ENCODE measurements around the gene EEPD1.

EEPD1 gene

DNA sequence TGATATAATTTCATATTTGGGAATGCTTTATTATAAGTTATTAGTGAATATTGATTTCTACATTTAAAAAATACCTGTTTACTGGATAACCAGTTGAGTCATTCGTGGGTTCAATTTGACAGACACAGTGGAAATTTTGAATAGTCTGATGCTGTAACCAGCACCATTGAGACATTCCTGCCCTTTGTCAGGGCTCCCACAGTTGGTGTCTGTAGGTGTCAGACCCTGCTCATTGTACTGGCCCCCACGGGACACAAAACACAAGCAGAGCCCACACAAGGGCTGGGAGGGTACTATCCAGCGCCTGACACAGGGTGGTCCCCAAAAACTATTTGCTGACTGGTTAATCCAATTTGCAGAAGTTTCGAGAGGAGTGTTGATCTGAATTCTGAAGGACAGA, 35.9 kb downstream of the EEPD1 start:
- no peak for DNase-seq (ENCODE audit: extremely low read depth in 1 of 2, low read depth in 1 of 2)

DNA sequence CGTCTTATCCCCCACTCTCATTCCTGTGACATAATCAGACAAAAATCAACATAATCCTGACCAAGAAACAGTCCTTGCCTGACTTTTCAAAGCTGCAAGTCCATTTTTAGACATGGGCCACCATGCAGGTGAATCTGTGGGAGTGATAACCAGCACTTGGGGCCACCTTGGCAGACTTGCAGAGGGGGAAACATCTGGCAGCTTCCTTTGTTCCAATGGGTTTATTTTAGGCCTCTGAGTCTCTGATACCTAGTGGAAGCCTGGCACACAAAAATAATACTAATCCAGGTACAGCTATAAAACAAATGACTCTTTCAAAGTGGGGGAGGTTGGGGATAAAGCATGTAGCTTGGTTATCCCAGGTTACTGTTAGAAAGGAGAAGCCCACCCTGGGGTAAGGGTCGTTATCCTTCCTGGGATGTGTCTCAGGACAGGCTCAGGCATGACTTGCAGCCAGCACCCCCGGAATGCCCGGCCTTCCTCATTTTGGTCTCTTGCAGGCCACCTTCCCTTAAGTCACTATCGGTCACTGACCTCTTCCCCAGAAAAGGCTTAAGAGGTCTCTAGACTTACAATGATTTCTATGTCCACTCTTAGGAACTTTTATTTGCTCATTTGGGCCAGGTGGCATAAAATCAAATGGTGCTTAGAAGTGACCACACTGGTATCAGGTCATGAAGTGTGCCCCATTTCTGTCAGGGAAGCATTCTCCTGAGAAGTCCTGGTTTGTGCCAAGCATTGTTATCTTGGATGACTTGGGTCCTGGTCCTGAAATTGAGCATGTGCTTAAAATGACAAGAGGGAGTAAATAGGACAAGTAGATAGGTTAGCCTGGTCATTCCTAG, 37.6 kb downstream of the EEPD1 start:
- DNase-seq (ENCODE audit: extremely low read depth in 1 of 2, low read depth in 1 of 2) = no peak

DNA sequence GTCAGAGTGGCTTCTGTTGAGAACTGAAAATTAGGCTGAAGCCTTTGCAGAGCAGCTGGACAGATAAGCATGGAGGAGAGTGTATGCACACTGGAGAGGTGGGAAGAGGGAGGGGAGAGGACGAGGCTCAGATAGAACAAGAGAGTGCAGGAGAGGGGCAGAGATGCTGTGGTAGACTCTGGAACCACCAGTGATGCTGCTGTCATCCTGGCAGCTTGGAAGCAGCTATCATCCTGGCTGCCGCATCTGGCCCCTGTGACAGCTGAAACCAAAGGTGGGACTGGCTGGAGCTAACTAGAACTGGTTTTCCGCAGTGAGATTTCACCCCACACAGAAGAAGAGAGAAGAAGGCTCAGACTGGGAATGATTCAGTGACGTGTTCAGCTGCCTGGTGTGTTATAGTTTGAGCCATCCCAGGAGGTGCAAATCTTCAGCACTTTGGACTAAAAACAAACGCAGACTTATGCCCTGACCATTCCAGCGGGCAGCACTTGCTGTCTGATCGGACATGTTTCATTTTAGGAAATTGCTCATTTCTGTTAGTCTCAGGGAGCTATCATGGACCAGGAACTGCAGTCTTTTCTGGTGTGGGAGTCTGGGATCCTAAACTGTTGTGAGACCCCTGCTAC, 38.4 kb downstream of the EEPD1 start:
- DNase-seq (ENCODE audit: extremely low read depth in 1 of 2, low read depth in 1 of 2) = no peak

DNA sequence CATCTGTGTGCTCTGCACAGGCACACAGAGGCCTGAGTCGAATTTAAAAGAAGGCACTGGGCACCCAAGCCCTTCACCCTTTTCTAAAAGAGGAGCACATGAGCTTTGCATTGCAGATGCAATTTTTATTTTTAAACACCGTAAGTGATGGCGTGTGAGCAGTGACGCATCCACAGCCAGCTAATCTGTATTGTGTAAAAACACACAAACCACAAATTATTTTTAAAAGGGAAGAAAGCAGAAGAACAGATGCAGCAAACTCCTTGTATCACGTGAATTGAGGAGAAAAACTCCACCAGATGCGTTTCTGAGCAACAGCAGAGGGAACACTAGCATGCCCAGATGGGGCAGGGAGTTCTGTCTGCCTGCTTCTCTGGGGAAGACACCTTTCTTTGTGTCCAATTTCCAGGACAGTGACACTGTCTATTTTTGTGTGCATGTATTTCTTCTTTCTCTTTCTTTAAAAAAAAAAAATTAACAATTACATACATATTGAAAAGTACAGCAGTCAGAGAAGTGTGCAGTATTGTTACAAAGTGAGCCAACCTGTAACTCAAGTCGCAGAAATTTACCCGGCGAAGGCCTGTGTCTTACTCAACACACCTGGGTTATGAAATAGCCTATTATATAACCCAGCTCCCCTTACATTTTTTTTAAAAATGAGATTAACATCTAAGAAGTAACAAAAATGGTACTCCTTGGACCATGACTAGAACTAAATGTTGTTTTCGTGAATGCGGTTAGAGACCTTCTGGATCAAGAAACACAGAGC, 39.2 kb downstream of the EEPD1 start:
- no peak for DNase-seq (ENCODE audit: extremely low read depth in 1 of 2, low read depth in 1 of 2)

DNA sequence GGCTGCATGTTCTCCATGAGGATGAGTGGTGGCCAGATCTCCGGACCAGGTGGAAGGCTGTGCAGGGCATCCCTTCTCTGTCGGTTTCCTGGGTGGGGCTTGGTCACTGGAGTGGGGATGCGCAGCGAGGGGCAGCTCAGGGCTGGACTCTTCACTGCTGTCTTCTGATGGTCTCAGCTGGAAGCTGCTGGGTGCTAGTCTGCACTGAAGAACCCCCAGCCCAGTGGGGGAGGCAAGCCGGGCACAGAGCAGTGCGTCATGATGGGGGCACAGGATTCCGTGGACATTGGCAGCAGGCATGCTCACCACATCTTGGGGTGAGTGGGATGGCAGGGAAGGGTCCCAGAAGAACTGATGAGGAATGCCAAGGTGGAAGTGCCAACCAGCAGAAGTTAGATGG, 39.8 kb downstream of the EEPD1 start:
- no peak for DNase-seq (ENCODE audit: extremely low read depth in 1 of 2, low read depth in 1 of 2)

DNA sequence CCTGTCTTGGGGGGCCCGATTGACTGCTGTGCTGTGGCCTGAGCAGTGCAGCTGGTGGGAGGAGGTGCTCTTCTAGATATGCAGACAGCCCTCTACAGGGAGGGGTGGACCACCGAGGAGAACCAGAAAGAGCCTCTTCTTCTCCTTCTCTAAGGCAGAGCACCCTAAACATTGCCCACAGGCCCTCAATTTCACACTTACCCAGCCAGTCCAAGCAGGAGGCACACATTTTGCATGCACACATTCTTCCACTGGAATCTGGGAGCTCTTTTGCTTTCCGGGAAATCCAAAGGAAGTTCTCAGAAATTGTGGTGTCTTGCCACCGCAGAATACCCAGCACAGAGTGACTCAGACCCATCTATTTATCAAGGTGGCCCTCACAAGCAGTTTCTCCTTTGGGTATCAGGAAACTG, 45.8 kb downstream of the EEPD1 start:
- no peak for DNase-seq (ENCODE audit: extremely low read depth in 1 of 2, low read depth in 1 of 2)

DNA sequence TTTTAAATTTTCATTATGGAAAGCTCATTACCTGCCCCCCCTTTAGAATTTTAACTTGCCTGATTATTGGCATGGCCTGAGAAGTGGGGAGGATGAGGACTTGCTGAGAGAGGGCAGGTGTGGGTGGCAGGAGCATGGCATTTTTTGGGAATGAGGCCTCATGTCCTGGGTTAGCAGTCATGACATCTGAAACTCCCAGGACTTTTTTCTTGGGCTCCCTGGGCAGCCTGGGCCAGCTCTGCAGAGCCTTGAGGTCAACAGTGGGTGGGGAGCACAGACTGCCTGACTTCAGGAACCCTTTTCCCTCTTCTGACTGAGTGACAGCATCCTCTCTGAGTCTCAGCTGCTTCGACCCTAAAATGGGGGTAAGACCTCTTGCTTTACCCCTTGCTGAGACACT, 46.3 kb downstream of the EEPD1 start:
- no peak for DNase-seq (ENCODE audit: extremely low read depth in 1 of 2, low read depth in 1 of 2)

DNA sequence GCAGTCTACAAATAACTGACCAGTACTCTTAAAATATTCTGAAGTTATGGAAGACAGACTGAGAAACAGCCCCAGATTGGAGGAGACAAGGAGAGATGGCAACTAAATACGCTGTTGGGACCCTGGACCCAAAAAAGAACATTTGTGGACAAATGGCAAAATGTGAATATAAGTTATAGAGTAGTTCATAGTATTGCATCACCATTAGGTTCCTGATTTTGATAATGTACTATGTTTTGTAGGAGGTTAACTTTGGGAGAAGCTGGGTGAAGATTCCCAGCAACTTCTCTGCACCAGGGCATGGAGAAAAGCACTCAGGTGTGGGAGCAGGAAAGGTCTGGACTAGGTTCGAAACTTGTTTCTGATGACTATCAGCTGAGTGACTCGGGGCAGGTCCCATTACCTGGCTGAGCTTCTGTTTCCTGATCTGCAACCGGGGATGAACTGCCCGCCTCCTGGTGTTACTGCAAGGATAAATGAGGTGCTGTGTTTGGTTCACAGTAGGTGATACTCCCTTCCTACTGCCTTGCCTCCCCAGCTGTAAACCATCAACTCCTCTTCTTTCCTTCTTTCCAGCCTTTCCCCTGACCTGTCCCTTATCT, 48.2 kb downstream of the EEPD1 start:
- no peak for DNase-seq (ENCODE audit: extremely low read depth in 1 of 2, low read depth in 1 of 2)

DNA sequence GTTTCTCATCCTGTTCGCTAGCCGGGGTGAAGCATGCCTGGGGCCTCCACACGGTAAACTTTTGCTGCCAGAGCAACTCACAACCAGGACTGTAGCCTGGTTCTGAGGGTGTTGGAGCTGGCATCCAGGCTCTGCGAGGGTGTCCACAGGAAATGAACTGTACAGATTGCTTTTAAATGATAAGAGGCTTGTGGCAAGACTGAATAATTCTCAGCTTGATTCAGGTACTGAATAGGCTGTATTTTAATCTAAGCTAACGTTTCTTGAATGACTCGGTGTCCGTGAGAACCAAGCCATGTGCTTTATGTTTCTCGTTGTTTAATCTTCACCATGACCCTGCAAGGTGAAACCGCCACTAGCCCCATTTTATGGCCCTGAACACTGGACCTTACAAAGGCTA, 49.3 kb downstream of the EEPD1 start:
- DNase-seq (ENCODE audit: extremely low read depth in 1 of 2, low read depth in 1 of 2) = no peak

DNA sequence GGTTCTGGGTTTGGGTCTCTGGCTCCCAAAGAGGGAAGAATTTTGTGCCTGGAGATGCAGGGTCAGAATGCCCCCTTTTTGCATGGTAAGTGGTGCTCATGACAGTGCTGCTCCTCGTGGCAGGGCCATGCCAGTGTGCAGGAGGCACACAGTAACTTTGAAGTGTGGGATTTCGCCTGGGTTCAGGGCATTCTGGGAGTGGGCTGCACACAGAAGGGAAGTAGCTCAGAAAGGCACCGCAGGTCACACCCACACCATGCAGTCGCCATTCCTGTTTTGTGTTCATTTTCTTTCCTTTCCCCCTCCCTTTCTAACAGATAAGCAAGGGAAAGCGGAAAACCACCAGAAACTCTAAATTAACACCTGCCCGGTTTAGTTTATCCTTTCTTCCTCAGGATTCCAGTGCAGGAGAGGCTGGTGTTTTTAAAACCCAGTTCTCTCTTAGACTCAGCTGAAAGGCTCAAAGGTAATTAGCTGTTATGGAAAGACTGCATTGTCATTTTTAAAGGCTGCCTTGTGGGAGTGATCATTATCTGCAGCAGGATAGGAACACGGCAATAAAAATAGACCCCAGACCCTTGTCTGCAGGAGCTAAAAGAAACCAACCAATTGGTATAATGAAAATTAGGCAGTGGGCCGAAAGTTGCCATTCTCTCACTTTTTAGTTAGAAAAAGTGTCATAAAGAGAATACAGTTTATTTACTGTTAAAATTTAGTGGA, 50.2 kb downstream of the EEPD1 start:
- no peak for DNase-seq (ENCODE audit: extremely low read depth in 1 of 2, low read depth in 1 of 2)

DNA sequence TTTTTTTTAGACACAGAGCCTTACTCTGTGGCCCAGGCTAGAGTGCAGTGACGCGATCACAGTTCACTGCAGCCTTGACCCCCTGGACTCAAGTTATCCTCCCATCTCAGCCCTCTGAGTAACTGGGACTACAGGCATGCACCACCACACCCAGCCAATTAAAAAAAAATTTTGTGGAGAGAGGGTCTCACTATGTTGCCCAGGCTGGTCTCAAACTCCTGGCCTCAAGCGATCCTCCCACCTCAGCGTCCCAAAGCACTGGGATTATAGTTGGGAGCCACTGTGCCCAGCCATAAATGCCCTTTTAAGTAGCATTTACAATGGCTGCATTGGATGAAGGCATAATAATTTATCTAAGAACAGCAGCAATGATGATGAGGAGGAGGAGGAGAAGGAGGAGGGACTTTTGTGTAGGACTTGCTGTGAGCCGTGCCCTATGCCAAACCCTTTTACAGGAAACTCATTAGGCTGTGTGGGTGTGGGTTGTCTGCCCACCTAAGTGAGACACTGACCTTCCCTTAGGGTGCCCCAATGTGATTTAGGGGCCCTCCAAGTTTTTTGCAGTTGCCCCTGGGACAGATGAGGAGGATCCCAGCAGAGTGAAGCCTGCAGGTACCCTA, 51.1 kb downstream of the EEPD1 start:
- no peak for DNase-seq (ENCODE audit: extremely low read depth in 1 of 2, low read depth in 1 of 2)

DNA sequence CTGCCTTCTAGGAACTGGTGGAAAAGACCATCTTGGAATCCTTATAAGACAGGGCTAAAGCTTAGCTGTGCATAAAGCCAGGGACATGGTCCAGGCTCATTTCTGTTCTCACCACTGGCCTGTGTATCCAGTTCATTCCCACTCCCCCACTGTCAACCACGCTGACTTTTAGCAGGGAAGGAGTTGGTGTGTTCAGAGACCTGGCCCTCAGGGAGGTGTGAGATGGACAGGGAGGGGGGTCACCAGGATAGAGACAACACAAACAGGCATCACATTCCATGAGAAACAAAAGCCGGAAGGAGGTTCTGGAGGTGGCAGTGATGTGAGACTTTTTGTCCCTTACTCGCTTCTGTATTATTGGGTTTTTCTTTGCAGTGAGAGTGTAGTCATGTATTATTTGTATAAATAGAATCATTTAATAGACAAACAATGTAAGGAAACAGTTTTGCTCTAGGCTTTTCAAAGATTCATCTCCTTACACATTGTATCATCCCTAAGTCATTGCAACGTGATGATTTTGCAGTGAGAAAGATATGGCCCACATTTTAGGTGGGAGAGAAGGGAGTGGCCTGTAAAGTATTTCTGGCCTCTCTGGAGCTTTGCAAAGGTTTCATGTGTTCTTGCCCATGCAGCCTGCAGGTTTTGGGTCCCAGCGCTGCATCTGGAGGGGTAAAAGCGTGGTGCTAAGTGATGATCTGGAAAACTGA, 52.0 kb downstream of the EEPD1 start:
- no peak for DNase-seq (ENCODE audit: extremely low read depth in 1 of 2, low read depth in 1 of 2)

DNA sequence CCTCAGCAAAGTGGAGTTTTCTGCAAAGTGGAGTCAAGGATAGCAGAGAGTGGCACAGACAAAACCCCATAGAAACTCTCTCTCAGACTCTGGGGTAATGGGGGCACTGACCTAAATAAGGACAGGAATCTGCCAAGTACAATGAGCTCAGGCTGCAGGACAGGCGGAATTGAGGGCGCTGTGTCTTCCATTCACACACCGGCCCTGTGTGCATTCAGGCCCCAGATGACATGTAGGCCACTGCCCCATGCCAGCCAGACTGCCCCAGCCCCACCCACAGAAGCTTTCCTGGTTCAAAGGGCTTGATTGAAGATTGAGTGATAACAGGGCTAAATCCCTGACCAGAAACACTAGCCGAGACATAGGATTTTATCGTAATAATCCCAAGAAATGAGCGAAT, 52.7 kb downstream of the EEPD1 start:
- DNase-seq (ENCODE audit: extremely low read depth in 1 of 2, low read depth in 1 of 2) = no peak

DNA sequence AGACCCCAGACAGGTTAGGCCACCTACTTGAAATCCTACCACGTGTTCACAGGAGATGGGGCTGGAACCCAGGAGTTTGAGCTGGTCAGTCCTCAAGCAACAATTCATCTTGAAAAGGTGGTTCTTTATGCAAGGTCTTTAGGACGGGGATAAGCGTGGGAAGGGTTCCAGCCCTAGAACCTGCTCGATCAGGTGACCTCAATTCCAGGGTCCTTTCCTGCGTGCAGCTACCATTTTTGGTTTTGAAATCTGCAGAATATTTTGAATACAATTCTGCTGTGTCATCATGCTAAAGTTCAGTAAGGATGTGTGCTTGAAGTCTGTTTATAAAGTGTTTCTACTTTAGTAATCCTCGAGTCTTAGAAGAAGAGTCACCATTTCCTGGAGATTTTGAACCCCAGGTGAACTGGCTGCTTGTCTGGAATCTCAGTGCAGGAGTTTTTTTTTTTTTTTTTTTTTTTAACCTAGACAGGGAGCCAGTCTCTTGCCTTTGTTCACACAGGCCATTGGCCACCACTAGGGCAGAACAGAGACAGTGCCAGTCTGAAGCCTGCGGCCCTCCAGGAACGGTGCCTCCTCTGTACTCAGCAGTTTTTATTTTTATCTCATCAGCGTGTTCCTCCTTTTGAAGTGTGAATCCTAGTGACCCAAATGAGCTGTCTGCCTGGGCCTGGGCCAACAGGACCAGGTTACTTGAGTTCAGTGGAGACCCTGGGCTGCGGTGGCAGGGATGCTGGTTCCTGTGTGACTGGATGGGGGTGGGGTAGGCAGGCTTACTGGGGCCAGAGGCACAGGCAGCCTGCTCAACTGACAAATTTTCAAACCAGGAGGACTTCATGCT, 54.6 kb downstream of the EEPD1 start:
- no peak for DNase-seq (ENCODE audit: extremely low read depth in 1 of 2, low read depth in 1 of 2)

DNA sequence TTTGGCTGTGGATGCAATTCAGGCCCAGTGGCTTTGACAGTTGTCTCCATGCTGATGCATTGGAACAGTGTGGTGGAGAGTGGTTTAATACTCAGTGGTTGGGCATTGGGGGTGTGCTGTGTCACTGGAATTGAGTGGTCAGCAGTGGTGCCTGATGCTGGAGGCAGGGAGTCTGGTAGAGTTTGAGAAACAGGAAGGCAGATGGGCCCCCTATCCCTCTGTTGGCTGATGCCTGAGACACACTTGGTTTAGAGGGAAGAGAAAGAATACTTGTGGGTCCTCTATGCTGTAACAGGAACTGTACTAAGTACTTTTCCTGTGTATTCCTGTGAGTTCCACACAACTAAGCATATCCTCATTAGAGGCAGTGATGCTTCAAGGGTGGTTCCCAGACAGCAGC, 55.4 kb downstream of the EEPD1 start:
- DNase-seq (ENCODE audit: extremely low read depth in 1 of 2, low read depth in 1 of 2) = no peak

DNA sequence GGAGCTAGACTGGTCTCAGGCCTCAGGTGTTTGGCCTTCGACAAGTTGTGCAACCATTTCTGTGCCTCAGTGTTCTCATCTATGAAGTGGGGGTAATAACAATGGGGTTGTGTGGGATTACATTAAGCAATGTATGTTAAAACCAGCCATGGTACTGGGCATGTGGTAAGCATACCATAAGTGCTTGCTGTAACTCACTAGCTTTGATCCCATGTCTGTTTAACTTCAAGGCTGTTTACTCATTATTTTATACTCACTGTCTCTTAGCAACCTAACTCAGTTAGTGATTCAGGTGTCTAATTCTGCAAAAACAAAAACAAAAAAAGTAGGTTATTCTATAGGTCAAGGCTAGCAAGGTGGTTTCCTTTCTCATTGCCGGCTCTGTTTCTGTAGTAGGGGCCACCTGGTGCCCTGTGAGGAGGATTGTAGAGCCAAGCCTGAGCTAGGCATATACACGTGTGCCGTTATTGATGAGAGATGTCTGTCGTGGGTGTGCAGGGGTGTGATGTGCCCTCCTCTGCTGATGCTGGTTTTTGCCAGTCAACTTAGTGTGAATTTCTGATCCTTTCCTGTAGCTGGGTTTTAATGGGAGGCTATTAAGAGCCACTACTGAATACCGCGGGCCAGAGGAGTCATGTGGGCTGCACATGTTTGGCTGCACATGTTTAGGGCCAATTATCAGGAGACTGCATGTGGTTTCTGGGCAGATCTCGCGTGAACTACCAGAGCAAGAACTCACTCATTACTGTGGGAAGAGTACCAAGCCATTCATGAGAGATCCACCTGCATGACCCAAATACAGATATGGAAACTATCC, 56.2 kb downstream of the EEPD1 start:
- DNase-seq (ENCODE audit: extremely low read depth in 1 of 2, low read depth in 1 of 2) = no peak

DNA sequence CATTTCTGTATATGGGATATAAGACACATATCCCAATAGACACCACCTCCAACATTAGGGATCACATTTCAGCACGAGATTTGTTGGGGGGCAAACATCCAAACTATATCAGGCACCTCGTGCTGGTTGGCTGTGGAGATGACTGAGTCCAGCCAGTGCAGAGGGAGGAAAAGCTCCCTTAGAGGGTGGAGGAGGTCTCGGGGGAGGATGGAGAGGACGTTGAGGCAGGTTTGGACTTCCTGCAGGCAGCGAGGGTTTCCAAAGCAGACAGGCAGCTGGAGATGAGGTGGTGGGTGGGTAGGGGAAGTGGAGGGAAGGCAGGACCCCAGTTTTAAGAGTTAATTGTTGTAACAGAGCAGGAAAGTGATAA, 56.7 kb downstream of the EEPD1 start:
- DNase-seq (ENCODE audit: extremely low read depth in 1 of 2, low read depth in 1 of 2) = no peak

DNA sequence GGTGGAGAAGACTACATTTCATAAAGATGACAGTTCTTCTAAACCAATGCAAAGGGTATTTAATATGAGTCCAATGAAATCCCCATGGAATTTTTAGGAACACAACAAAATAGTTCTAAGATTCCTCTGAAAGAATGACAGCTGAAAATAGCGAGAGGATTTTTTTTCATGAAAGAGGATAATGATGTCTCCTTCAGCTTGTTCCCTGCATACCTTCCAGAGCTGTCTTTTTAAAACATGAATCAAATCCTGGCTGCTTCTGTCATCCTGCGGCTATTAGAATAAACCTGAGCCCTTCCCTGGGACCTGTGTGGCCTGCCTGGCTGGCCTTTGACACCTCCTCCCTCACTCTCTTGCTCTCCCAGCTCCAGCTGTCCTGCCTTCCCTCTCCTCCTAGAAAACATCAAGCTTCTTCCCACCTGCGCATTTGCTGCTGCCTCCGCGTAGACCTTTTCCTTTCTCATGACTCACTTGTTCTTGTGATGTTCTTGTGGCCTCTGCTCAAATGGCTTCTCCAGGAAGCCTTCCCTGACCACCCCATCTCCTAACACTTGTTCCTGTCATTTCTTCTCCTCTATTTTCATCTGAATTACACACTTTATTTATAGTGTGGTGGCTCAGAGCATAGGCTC, 57.4 kb downstream of the EEPD1 start:
- no peak for DNase-seq (ENCODE audit: extremely low read depth in 1 of 2, low read depth in 1 of 2)
